GM23338 (cell line): Measurements from ENCODE around the gene HPCA. TPM values are rescaled to one million over a fixed set of nuclear protein-coding genes. Genes with fewer than 3 reads are reported as not detected.

ENCODE experiments used
- ATAC-seq: fragments of 200-7000 bp; cut with Tn5 transposase; 3 replicates; pipeline ENCODE4 v1.9.1; 2020
- DNase-seq: peaks from one replicate; pipeline ENCODE4 v3.0.0-alpha.2; 2015; ENCODE audit warnings: low spot score
- H2AFZ ChIP-seq: fragments of 200-600 bp; sonication (generic); 2 replicates; pipeline ENCODE4 v1.8.0; 2016; ENCODE audit warnings: antibody characterized with exemption, mild to moderate bottlenecking, moderate library complexity
- H3F3A ChIP-seq: fragments of 200-600 bp; sonication (generic); replicated peaks from 2 replicates; pipeline ENCODE4 v1.8.0; 2017; ENCODE audit warnings: antibody characterized with exemption, mixed run types, low read depth
- H3K27ac ChIP-seq: fragments of 200-600 bp; sonication (generic); 2 replicates; pipeline ENCODE4 v1.6.1; 2016; ENCODE audit warnings: low read depth
- H3K27me3 ChIP-seq: fragments of 200-600 bp; sonication (generic); 2 replicates; pipeline ENCODE4 v1.8.0; 2016; ENCODE audit warnings: mild to moderate bottlenecking, mixed run types, moderate library complexity; ENCODE audit not compliant: insufficient read depth
- H3K36me3 ChIP-seq: fragments of 200-600 bp; sonication (generic); 2 replicates; pipeline ENCODE4 v1.8.0; 2016; ENCODE audit warnings: mild to moderate bottlenecking; ENCODE audit not compliant: insufficient read depth
- H3K4me1 ChIP-seq: fragments of 200-600 bp; sonication (generic); 2 replicates; pipeline ENCODE4 v1.8.0; 2016; ENCODE audit warnings: mild to moderate bottlenecking, moderate library complexity; ENCODE audit not compliant: insufficient read depth
- H3K4me2 ChIP-seq: fragments of 200-600 bp; sonication (generic); 2 replicates; pipeline ENCODE4 v1.7.1; 2017; ENCODE audit warnings: mixed run types
- H3K4me3 ChIP-seq: fragments of 200-600 bp; sonication (generic); 2 replicates; pipeline ENCODE4 v1.6.1; 2016; ENCODE audit warnings: mixed run types
- H3K79me2 ChIP-seq: fragments of 200-600 bp; sonication (generic); replicated peaks from 2 replicates; pipeline ENCODE4 v1.8.0; 2017; ENCODE audit warnings: mild to moderate bottlenecking; ENCODE audit not compliant: insufficient read depth
- H3K9me2 ChIP-seq: fragments of 200-600 bp; sonication (generic); 2 replicates; pipeline ENCODE4 v1.8.0; 2017; ENCODE audit not compliant: insufficient read depth
- H4K20me1 ChIP-seq: fragments of 200-600 bp; sonication (generic); replicated peaks from 2 replicates; pipeline ENCODE4 v1.8.0; 2017; ENCODE audit warnings: mild to moderate bottlenecking; ENCODE audit not compliant: insufficient read depth
- H3K27ac Mint-ChIP-seq: 2 replicates; pipeline ENCODE4 v1.8.0; 2020; ENCODE audit warnings: inconsistent platforms, mild to moderate bottlenecking, moderate library complexity, mixed read lengths
- H3K27me3 Mint-ChIP-seq: 3 replicates; pipeline ENCODE4 v1.8.0; 2022; ENCODE audit warnings: low read depth, mild to moderate bottlenecking, moderate library complexity, mixed read lengths, inconsistent platforms; ENCODE audit not compliant: insufficient read depth, poor library complexity
- H3K36me3 Mint-ChIP-seq: 3 replicates; pipeline ENCODE4 v1.8.0; 2021; ENCODE audit warnings: low read depth, mild to moderate bottlenecking, inconsistent platforms, moderate library complexity, mixed read lengths
- H3K4me1 Mint-ChIP-seq: 3 replicates; pipeline ENCODE4 v1.8.0; 2020; ENCODE audit warnings: mild to moderate bottlenecking, inconsistent platforms, mixed read lengths
- H3K4me3 Mint-ChIP-seq: 3 replicates; pipeline ENCODE4 v1.8.0; 2021; ENCODE audit warnings: moderate library complexity, mild to moderate bottlenecking, inconsistent platforms, mixed read lengths
- H3K9me3 Mint-ChIP-seq: 3 replicates; pipeline ENCODE4 v1.8.0; 2020; ENCODE audit warnings: moderate library complexity, mild to moderate bottlenecking, inconsistent platforms, mixed read lengths
- CREB1 ChIP-seq: fragments of 250-450 bp; sonication (Bioruptor Pico); IDR thresholded peaks from 2 replicates; pipeline ENCODE4 v1.5.0; 2020; ENCODE audit warnings: low read depth, mild to moderate bottlenecking, moderate library complexity
- EZH2 ChIP-seq: fragments of 200-600 bp; sonication (generic); IDR thresholded peaks from one replicate; pipeline ENCODE4 v1.8.0; 2017; ENCODE audit warnings: antibody characterized with exemption, mild to moderate bottlenecking, low read depth; ENCODE audit not compliant: unreplicated experiment
- EZH2phosphoT487 ChIP-seq: fragments of 200-600 bp; sonication (generic); IDR thresholded peaks from one replicate; pipeline ENCODE4 v1.8.1; 2018; ENCODE audit warnings: antibody characterized with exemption; ENCODE audit not compliant: unreplicated experiment
- JUNB ChIP-seq: IDR thresholded peaks from one replicate; pipeline ENCODE4 v1.6.1; 2016; ENCODE audit warnings: antibody characterized with exemption; ENCODE audit not compliant: unreplicated experiment
- NANOG ChIP-seq: IDR thresholded peaks from 2 replicates; pipeline ENCODE4 v1.6.1; 2016; ENCODE audit warnings: antibody characterized with exemption, borderline replicate concordance
- POLR2AphosphoS5 ChIP-seq: IDR thresholded peaks from 2 replicates; pipeline ENCODE4 v1.6.1; 2016; ENCODE audit warnings: antibody characterized with exemption, low read depth
- STAT1 ChIP-seq: IDR thresholded peaks from one replicate; pipeline ENCODE4 v1.6.1; 2016; ENCODE audit warnings: antibody characterized with exemption; ENCODE audit not compliant: unreplicated experiment
- ZNF114 ChIP-seq: fragments of 250-450 bp; sonication (Bioruptor Pico); IDR thresholded peaks from 2 replicates; pipeline ENCODE4 v1.5.0; 2020; ENCODE audit warnings: mild to moderate bottlenecking, moderate library complexity
- ZNF331 ChIP-seq: fragments of 250-450 bp; sonication (Bioruptor Pico); IDR thresholded peaks from 2 replicates; pipeline ENCODE4 v1.5.0; 2020; ENCODE audit warnings: low read depth, mild to moderate bottlenecking, moderate library complexity
- polyA plus RNA-seq: library from polyadenylated mRNA; unstranded; fragments of >200 nt; fragmentation: Nextera tagmentation; extraction: Ambion mirVana; gene quantifications from 2 replicates; pipeline ENCODE4 v1.2.1, GENCODE V29; 2016
- total RNA-seq: library from RNA; depleted of rRNA; stranded (reverse); fragments of >200 nt; shearing (Covaris generic); gene quantifications from 2 replicates; pipeline ENCODE4 v1.2.3, GENCODE V29; 2014
- TF ChIP-seq, protein P1 (sequence below), 2 experiments: fragments of 200-600 bp in 1 of 2; sonication (generic) in 1 of 2; conservative IDR thresholded peaks; 2 replicates each; pipeline versions ENCODE4 v1.5.1 to v1.6.1; 2016 to 2017; ENCODE audit warnings: antibody characterized with exemption in 2 of 2, low read depth in 2 of 2, mild to moderate bottlenecking in 2 of 2, moderate library complexity in 1 of 2
- TF ChIP-seq, protein P2 (sequence below): IDR thresholded peaks from 2 replicates; pipeline ENCODE4 v1.6.1; 2016; ENCODE audit warnings: antibody characterized with exemption
- TF ChIP-seq, protein P3 (sequence below): IDR thresholded peaks from one replicate; pipeline ENCODE4 v1.6.1; 2018; ENCODE audit warnings: antibody characterized with exemption; ENCODE audit not compliant: unreplicated experiment
- TF ChIP-seq, protein P4 (sequence below): fragments of 250-450 bp; sonication (Bioruptor Pico); IDR thresholded peaks from 2 replicates; pipeline ENCODE4 v1.5.0; 2020; ENCODE audit warnings: mild to moderate bottlenecking, moderate library complexity

Gene HPCA
- total and polyA plus RNA-seq, 2 experiments from 2014 or later = 0.35 to 0.82 TPM

DNA sequence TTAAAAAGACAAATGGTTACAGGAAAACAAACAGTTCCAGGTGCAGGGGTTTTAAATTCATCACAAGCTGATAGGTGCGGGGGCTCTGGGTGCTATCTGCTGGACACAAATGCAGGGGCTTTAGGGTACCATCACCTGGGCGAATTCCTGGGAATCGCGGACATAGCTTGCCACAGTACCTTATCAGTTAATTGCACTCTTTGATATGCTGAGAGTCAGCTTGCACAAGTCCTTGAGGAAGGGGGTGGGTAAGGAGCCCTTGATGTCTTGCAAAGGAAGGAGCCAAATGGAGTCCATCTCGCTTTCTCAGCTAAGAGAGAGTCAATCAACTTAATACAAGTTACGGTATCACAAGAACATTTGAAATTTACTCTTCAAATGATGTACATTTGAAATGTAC, 40.3 kb downstream of the HPCA start:
- TF ChIP-seq ZNF331 (no peak), POLR2AphosphoS5 (no peak), ZNF114 (CRISPR knock-in tag) (no peak), JUNB (no peak), STAT1 (no peak), NANOG (no peak), EZH2phosphoT487 (no peak), EZH2 (no peak), CREB1 (CRISPR knock-in tag) (no peak)
- TF ChIP-seq, protein P1, sequence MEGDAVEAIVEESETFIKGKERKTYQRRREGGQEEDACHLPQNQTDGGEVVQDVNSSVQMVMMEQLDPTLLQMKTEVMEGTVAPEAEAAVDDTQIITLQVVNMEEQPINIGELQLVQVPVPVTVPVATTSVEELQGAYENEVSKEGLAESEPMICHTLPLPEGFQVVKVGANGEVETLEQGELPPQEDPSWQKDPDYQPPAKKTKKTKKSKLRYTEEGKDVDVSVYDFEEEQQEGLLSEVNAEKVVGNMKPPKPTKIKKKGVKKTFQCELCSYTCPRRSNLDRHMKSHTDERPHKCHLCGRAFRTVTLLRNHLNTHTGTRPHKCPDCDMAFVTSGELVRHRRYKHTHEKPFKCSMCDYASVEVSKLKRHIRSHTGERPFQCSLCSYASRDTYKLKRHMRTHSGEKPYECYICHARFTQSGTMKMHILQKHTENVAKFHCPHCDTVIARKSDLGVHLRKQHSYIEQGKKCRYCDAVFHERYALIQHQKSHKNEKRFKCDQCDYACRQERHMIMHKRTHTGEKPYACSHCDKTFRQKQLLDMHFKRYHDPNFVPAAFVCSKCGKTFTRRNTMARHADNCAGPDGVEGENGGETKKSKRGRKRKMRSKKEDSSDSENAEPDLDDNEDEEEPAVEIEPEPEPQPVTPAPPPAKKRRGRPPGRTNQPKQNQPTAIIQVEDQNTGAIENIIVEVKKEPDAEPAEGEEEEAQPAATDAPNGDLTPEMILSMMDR (conservative IDR thresholded peaks at IDR 0.05; ENCODE audit: low read depth in 2 of 2) = no peak
- TF ChIP-seq, protein P2, sequence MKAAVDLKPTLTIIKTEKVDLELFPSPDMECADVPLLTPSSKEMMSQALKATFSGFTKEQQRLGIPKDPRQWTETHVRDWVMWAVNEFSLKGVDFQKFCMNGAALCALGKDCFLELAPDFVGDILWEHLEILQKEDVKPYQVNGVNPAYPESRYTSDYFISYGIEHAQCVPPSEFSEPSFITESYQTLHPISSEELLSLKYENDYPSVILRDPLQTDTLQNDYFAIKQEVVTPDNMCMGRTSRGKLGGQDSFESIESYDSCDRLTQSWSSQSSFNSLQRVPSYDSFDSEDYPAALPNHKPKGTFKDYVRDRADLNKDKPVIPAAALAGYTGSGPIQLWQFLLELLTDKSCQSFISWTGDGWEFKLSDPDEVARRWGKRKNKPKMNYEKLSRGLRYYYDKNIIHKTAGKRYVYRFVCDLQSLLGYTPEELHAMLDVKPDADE = no peak
- TF ChIP-seq, protein P3, sequence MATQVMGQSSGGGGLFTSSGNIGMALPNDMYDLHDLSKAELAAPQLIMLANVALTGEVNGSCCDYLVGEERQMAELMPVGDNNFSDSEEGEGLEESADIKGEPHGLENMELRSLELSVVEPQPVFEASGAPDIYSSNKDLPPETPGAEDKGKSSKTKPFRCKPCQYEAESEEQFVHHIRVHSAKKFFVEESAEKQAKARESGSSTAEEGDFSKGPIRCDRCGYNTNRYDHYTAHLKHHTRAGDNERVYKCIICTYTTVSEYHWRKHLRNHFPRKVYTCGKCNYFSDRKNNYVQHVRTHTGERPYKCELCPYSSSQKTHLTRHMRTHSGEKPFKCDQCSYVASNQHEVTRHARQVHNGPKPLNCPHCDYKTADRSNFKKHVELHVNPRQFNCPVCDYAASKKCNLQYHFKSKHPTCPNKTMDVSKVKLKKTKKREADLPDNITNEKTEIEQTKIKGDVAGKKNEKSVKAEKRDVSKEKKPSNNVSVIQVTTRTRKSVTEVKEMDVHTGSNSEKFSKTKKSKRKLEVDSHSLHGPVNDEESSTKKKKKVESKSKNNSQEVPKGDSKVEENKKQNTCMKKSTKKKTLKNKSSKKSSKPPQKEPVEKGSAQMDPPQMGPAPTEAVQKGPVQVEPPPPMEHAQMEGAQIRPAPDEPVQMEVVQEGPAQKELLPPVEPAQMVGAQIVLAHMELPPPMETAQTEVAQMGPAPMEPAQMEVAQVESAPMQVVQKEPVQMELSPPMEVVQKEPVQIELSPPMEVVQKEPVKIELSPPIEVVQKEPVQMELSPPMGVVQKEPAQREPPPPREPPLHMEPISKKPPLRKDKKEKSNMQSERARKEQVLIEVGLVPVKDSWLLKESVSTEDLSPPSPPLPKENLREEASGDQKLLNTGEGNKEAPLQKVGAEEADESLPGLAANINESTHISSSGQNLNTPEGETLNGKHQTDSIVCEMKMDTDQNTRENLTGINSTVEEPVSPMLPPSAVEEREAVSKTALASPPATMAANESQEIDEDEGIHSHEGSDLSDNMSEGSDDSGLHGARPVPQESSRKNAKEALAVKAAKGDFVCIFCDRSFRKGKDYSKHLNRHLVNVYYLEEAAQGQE = no peak
- TF ChIP-seq, protein P4, sequence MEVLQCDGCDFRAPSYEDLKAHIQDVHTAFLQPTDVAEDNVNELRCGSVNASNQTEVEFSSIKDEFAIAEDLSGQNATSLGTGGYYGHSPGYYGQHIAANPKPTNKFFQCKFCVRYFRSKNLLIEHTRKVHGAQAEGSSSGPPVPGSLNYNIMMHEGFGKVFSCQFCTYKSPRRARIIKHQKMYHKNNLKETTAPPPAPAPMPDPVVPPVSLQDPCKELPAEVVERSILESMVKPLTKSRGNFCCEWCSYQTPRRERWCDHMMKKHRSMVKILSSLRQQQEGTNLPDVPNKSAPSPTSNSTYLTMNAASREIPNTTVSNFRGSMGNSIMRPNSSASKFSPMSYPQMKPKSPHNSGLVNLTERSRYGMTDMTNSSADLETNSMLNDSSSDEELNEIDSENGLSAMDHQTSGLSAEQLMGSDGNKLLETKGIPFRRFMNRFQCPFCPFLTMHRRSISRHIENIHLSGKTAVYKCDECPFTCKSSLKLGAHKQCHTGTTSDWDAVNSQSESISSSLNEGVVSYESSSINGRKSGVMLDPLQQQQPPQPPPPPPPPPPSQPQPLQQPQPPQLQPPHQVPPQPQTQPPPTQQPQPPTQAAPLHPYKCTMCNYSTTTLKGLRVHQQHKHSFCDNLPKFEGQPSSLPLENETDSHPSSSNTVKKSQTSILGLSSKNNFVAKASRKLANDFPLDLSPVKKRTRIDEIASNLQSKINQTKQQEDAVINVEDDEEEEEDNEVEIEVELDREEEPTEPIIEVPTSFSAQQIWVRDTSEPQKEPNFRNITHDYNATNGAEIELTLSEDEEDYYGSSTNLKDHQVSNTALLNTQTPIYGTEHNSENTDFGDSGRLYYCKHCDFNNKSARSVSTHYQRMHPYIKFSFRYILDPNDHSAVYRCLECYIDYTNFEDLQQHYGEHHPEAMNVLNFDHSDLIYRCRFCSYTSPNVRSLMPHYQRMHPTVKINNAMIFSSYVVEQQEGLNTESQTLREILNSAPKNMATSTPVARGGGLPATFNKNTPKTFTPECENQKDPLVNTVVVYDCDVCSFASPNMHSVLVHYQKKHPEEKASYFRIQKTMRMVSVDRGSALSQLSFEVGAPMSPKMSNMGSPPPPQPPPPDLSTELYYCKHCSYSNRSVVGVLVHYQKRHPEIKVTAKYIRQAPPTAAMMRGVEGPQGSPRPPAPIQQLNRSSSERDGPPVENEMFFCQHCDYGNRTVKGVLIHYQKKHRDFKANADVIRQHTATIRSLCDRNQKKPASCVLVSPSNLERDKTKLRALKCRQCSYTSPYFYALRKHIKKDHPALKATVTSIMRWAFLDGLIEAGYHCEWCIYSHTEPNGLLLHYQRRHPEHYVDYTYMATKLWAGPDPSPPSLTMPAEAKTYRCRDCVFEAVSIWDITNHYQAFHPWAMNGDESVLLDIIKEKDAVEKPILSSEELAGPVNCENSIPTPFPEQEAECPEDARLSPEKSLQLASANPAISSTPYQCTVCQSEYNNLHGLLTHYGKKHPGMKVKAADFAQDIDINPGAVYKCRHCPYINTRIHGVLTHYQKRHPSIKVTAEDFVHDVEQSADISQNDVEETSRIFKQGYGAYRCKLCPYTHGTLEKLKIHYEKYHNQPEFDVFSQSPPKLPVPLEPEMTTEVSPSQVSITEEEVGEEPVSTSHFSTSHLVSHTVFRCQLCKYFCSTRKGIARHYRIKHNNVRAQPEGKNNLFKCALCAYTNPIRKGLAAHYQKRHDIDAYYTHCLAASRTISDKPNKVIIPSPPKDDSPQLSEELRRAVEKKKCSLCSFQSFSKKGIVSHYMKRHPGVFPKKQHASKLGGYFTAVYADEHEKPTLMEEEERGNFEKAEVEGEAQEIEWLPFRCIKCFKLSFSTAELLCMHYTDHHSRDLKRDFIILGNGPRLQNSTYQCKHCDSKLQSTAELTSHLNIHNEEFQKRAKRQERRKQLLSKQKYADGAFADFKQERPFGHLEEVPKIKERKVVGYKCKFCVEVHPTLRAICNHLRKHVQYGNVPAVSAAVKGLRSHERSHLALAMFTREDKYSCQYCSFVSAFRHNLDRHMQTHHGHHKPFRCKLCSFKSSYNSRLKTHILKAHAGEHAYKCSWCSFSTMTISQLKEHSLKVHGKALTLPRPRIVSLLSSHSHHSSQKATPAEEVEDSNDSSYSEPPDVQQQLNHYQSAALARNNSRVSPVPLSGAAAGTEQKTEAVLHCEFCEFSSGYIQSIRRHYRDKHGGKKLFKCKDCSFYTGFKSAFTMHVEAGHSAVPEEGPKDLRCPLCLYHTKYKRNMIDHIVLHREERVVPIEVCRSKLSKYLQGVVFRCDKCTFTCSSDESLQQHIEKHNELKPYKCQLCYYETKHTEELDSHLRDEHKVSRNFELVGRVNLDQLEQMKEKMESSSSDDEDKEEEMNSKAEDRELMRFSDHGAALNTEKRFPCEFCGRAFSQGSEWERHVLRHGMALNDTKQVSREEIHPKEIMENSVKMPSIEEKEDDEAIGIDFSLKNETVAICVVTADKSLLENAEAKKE = no peak
- H3K27ac Mint-ChIP-seq = no peak overlapping the region
- Histone ChIP-seq H3K4me2 (peak overlapping the region; percentile 83), H3K36me3 (no peaks in the 10 kb centered on the region), H3K4me1 (peaks cover 12% of the 10 kb centered on the region), H3K9me2 (no peaks in the 10 kb centered on the region), H3K27me3 (peaks cover 82% of the 10 kb centered on the region), H3F3A (peaks cover 3% of the 10 kb centered on the region; the same call in 1 of the 2 replicates), H3K79me2 (no peaks in the 10 kb centered on the region), H2AFZ (no peak overlapping the region), H4K20me1 (no peaks in the 10 kb centered on the region), H3K27ac (no peak overlapping the region), H3K4me3 (peak overlapping the region; percentile 73)
- peaks cover 7% of the 10 kb centered on the region; the same call in 2 of the 3 replicates for H3K9me3 Mint-ChIP-seq
- peak; percentile 35 for DNase-seq
- peaks cover 49% of the 10 kb centered on the region for H3K27me3 Mint-ChIP-seq
- peaks cover 12% of the 10 kb centered on the region for H3K4me1 Mint-ChIP-seq
- H3K4me3 Mint-ChIP-seq = peak overlapping the region; percentile 83
- no peaks in the 10 kb centered on the region; the same call in 2 of the 3 replicates for H3K36me3 Mint-ChIP-seq
- no peak for ATAC-seq
